Activated T-cell treated with anti-CD3 and anti-CD28 coated beads for 1 hour (primary cell): Measurements from ENCODE around the gene RPL28.
"Not testable (repeated sequence)": the region's sequence is repeated elsewhere in the genome, so short reads cannot be mapped to it uniquely, and the experiment has no call there.

Experiments used
- DNase-seq: peaks from one replicate; pipeline ENCODE4 v3.0.0-alpha.2; 2020; ENCODE audit warnings: low read depth

RPL28 gene

DNA sequence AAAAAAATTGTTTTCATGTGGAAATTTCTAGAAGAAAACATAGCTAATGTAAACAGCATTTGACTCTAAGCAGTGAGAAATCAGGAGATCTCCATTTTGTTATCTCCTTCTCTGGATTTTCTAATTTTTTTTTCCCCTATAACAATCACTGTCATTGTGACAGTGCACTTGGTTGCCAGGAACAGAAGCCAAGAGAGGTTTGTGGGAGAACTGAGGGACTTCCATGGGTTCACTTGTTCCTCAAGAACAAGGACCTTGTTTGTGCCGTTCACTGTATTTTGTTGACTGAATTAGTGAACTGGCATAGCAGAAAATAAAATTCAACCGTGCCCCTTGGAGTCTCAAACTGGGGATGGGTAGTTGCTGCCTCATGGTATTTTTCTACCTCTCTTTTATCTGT lies 40.3 kb downstream of the RPL28 start:
- no peak for DNase-seq

- DNase-seq, result no peak
Observed at GRCh38 chr19:55431183-55431582, 45.5 kb downstream of the RPL28 start.

DNA sequence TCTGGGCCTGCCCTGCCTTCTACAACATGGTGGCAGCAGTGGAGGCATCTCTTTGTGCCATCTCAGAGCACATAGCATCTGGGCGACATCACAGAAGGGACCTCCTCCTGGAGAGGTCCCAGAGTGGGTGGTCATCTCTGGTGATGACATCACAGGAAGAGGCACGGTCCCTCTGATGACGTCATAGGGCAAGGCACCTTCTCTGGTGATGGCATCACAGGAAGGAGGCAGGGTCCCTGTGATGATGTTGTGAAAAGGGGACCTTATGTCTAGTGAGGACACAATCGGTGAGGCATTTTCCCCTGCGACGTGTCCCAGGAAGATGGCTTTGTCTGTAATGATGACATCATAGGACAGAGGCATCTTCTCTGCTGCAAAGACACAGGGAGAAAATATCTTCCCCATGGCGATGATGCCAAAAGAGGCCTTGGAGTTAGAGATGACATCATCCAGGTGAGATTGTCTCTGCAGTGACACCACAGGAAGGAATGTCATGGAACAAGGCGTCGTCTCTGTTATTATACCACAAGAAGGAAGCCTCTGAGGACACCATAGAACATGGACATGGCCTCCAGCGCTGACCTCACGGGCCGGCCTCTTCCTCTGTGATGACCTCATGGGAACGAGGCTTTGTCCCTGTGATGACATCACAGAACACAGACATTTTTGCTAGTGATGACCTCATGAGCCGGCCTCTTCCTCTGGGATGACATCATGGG lies 46.7 kb downstream of the RPL28 start:
- DNase-seq, result no peak

DNA sequence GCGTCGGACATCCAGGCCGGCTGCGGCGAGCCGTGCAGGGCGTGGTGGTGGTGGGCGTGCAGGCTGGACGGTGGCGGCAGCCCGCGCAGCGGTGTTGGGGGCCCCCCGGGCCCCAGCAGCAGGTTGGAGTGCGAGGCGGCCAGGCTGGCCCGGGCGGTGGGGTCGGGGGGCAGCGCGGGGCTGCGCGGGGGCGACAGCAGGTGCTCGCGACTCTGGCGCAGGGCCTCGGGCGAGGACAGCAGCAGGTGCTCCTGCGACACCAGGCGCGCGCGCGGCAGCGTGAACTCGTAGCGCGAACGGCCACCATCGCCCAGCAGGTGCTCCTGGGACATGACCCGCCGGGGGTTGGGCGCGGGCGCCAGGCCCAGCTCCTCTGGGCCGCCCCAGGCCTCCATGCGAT lies 47.6 kb downstream of the RPL28 start:
- DNase-seq, result no peak

DNA sequence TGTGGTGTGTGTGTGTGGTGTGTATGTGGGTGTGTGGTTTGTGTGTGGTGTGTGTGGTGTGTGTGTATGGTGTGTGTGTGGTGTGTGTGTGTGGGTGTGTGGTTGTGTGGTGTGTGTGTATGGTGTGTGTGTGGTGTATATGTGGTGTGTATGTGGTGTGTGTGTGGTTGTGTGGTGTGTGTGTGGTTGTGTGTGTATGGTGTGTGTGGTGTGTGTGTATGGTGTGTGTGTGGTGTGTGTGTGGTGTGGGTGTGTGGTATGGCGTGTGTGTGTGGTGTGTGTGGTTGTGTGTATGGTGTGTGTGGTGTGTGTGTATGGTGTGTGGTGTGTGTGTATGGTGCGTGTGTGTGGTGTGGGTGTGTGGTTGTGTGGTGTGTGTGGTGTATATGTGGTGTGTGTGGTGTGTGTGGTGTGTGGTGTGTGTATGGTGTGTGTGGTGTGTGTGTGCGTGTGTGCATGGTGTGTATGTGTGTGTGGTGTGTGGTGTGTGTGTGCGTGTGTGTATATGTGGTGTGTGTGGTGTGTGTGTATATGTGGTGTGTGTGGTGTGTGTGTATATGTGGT lies 48.7 kb downstream of the RPL28 start:
- no peak for DNase-seq

- no peak for DNase-seq
Observed at GRCh38 chr19:55435020-55435419, 49.3 kb downstream of the RPL28 start.

DNA sequence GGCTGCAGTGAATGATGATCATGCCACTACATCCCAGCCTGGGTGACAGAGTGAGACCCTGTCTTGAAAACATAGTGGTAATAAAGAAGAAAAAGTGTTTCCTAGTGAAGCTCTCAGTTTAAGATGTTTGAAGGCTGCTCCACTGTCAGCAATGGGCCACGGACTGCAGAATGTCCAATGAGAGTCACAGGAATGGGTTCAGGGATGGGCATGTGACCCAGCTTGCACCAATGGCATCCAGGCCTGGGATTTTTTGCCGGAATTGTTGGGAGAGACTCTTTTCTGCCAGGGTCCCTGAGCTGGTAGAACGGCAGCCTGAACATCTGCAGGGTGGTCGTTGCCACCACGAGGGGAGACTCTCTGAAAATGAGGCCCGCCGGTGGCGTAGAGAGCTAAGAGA lies 51.1 kb downstream of the RPL28 start:
- no peak for DNase-seq

GRCh38 chr19:55437410-55437809 lies 51.7 kb downstream of the RPL28 start:
- no peak for DNase-seq

DNA sequence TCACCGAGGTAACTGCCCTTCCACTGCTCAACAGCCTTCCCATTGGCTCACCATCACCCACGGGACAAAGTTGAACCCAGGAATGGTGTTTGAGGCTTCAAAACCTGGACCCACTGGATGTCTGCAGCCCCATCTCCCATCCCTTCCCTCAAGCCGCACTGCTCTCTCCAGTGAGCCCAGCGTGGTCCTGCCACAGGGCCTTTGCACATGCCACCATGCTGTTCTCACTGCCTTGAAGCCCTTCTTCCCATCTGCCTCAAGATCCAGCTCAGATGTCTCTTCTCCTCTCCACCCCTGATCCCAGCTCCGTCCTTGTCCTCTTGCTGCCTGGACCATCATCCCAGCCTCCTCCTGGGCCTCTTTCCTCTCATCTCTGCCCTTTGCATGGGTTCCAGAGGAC lies 53.3 kb downstream of the RPL28 start:
- DNase-seq, result no peak

GRCh38 chr19:55440411-55441105 lies 54.8 kb downstream of the RPL28 start:
- no peak for DNase-seq

- DNase-seq, result no peak
Observed at GRCh38 chr19:55441319-55441691, 55.6 kb downstream of the RPL28 start.

- no peak for DNase-seq
Observed at GRCh38 chr19:55441692-55442321, 56.1 kb downstream of the RPL28 start.

GRCh38 chr19:55442372-55442961 lies 56.7 kb downstream of the RPL28 start:
- DNase-seq, result no peak

GRCh38 chr19:55443045-55443823 lies 57.5 kb downstream of the RPL28 start, which contains the start of gene SHISA7:
TSS of gene SHISA7 (minus strand) at chr19:55443300. CDS start at chr19:55442863, 437 bp downstream.
- no peak for DNase-seq

- DNase-seq, result no peak
Observed at GRCh38 chr19:55443824-55444480, 58.2 kb downstream of the RPL28 start.

DNA sequence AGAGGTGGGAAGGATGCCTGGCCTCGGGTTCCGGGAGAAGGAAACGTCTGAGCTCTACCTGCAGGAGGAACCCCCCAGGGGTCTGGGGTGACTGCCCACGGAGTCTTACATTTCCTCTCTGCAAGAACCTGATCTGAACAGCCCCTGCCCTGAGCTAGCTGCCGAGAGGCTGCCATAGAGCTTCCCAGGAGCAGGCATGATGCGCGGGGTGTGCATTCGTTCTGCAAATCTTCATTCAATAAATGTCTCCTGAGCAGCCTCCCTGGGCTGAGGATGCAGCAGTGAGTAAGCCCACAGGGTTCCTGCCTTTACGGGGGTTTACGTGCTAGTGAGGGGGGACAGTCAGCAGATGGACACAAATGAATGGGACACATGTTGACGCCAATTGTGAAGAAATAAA lies 58.9 kb downstream of the RPL28 start:
- DNase-seq, result no peak

DNA sequence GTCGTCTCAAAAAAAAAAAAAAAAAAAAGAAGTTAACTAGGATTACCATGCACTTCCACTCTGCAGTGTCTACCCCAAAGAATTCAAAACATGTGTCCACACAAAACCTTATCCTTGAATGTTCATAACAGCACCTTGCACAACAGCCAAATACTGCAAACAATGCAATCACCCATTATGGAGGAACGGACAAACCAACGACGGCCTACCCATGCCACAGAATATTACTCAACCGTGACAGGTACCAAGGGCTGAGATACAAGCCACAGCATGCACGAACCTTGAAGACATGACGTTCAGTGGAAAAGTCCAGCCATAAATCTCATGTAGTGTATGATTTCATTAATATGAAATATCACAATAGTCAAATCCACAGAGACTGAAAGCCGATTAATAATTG lies 60.3 kb downstream of the RPL28 start:
- no peak for DNase-seq

- DNase-seq, result no peak
Observed at GRCh38 chr19:55447421-55448174, 61.9 kb downstream of the RPL28 start.

GRCh38 chr19:55448175-55448490 lies 62.4 kb downstream of the RPL28 start:
- not testable (repeated sequence) for DNase-seq

GRCh38 chr19:55449469-55449868 lies 63.7 kb downstream of the RPL28 start:
- DNase-seq, result no peak
